ENCODE data around the gene XKR7.

Gene XKR7

DNA sequence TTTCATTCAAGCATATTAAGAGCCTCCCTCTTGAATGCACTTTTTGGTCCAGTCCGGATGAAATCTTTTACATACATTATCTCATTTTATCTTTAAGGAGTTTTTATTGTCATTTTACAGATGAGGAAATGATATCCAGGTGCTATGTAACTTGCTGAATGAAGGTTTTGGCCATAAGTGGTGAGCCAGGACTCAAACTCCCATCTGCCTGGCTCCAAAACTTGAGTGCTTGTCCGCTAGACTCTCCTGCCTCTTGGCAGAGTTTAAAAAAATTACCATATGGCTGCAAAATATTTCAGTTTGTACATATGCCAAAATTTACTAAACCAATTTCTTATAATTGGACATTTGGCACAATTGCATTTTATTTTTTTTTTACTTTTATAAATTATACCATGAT lies 28.3 kb upstream of the XKR7 start:
- Histone ChIP-seq H3K27ac (ENCODE audit: low read depth, low read length) (no peak overlapping the region), H3K4me1 (ENCODE audit: control insufficient read depth in 1 of 2, insufficient read depth in 2 of 2, low read length in 2 of 2) (no peaks in the 10 kb centered on the region), H3K27me3 (ENCODE audit: control insufficient read depth in 1 of 2, insufficient read depth in 2 of 2, low read length in 2 of 2) (no peaks in the 10 kb centered on the region), H3K9ac (ENCODE audit: low read depth in 1 of 2, low read length in 2 of 2) (no peak overlapping the region), H3K9me3 (ENCODE audit: control insufficient read depth in 1 of 2, low read length in 2 of 2) (no peaks in the 10 kb centered on the region), H3K36me3 (ENCODE audit: control insufficient read depth in 1 of 2, insufficient read depth in 2 of 2, low read length in 2 of 2) (peaks cover 8 to 19% of the 10 kb centered on the region in 2 donors), H3K4me3 (ENCODE audit: low read depth in 1 of 2, low read length in 2 of 2) (no peak overlapping the region)

DNA sequence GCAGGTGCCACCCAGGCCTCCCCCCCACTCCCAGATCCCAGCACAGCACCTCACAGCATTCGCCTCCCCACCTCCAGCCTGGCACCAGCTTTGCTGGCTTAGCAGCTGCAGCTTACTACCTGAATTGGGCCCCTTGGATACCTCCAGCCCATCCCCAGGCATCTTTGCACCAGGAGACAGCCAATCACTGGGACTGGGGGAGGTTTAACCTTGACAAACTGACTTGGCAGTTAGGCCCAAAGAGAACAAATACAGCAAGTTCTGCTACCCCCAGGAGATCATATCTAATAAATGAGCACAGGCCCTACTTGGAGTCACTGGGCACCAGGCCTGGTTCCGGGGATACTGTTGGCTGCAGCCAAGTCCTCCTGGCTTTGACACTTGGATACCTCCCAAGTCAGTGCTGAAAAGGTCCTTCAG lies 24.9 kb upstream of the XKR7 start:
- Histone ChIP-seq H3K9ac (ENCODE audit: low read depth in 1 of 2, low read length in 2 of 2) (no peak overlapping the region), H3K27ac (ENCODE audit: low read depth, low read length) (no peak overlapping the region), H3K36me3 (ENCODE audit: control insufficient read depth in 1 of 2, insufficient read depth in 2 of 2, low read length in 2 of 2) (peaks cover 33 to 53% of the 10 kb centered on the region in 2 donors), H3K9me3 (ENCODE audit: control insufficient read depth in 1 of 2, low read length in 2 of 2) (no peaks in the 10 kb centered on the region), H3K27me3 (ENCODE audit: control insufficient read depth in 1 of 2, insufficient read depth in 2 of 2, low read length in 2 of 2) (no peaks in the 10 kb centered on the region), H3K4me3 (ENCODE audit: low read depth in 1 of 2, low read length in 2 of 2) (no peak overlapping the region), H3K4me1 (ENCODE audit: control insufficient read depth in 1 of 2, insufficient read depth in 2 of 2, low read length in 2 of 2) (no peaks in the 10 kb centered on the region)

DNA sequence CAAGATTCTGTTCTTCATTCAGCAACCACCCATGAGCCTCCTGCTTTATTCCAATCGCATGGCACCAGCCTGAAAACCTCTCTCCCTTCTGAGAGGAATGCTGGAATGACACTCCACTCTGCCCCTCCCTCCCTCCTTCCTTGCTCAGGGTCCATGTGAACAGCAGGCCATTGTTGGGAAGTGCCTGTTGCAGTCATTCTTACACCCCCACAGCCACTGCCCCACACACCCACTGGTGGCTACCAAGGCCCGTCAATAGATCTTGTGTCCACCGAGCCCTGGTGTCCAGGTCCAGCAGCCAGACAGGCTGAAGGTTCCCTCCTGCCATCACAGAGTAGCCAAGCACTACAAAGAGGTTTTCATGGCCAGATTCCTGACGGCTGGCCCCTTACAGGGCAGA lies 22.6 kb upstream of the XKR7 start:
- peaks cover 2 to 3% of the 10 kb centered on the region in 2 donors for H3K4me1 ChIP-seq (ENCODE audit: control insufficient read depth in 1 of 2, insufficient read depth in 2 of 2, low read length in 2 of 2)
- no peak overlapping the region for H3K9ac ChIP-seq (ENCODE audit: low read depth in 1 of 2, low read length in 2 of 2)
- no peak overlapping the region for H3K27ac ChIP-seq (ENCODE audit: low read depth, low read length)
- H3K27me3 ChIP-seq (ENCODE audit: control insufficient read depth in 1 of 2, insufficient read depth in 2 of 2, low read length in 2 of 2) = no peaks in the 10 kb centered on the region
- H3K9me3 ChIP-seq (ENCODE audit: control insufficient read depth in 1 of 2, low read length in 2 of 2) = no peaks in the 10 kb centered on the region
- no peak overlapping the region for H3K4me3 ChIP-seq (ENCODE audit: low read depth in 1 of 2, low read length in 2 of 2)
- peaks cover 40 to 69% of the 10 kb centered on the region in 2 donors for H3K36me3 ChIP-seq (ENCODE audit: control insufficient read depth in 1 of 2, insufficient read depth in 2 of 2, low read length in 2 of 2)

DNA sequence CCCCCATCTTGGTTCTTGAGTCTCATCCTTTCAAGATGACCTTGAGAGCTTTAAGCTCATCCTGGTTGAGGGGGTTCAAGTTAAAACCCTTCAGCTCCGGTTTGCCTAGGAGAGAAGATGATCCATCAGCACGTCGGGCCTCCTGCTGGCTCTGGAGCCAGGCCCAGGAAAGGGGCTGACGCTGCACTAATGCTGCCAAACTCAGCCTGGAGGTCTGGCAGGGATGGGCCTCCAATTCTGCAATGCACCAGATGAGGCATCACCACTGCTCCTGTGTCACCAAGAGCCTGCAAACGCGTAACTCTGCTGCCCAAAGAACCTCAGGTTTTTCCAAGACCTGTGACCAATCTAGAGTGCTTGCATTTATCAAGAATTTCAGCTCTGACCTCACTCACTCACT lies 22.2 kb upstream of the XKR7 start:
- Histone ChIP-seq H3K36me3 (ENCODE audit: control insufficient read depth in 1 of 2, insufficient read depth in 2 of 2, low read length in 2 of 2) (peaks cover 40 to 69% of the 10 kb centered on the region in 2 donors), H3K9ac (ENCODE audit: low read depth in 1 of 2, low read length in 2 of 2) (no peak overlapping the region), H3K27me3 (ENCODE audit: control insufficient read depth in 1 of 2, insufficient read depth in 2 of 2, low read length in 2 of 2) (no peaks in the 10 kb centered on the region), H3K4me3 (ENCODE audit: low read depth in 1 of 2, low read length in 2 of 2) (no peak overlapping the region), H3K9me3 (ENCODE audit: control insufficient read depth in 1 of 2, low read length in 2 of 2) (no peaks in the 10 kb centered on the region), H3K27ac (ENCODE audit: low read depth, low read length) (no peak overlapping the region), H3K4me1 (ENCODE audit: control insufficient read depth in 1 of 2, insufficient read depth in 2 of 2, low read length in 2 of 2) (peaks cover 6 to 8% of the 10 kb centered on the region in 2 donors)

DNA sequence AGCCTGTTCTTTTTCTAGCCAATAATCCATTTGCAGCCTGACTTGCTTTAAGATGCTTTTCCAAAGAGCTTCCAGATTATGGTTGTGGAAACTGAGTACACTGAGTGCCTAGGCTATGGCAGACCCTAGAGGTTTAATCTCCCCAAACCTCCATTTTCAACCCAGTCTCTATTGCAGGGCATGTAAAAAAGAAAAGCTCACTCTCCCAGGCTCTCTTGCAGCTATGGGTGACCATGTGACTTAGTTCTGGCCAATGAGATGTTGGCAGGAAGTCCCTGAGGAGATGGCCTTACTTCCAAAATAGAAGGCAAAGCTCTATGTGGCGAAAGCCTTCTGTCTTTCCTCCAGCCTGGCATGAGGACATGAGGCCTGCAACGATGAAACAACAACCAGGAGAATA lies 19.9 kb upstream of the XKR7 start:
- Histone ChIP-seq H3K9me3 (ENCODE audit: control insufficient read depth in 1 of 2, low read length in 2 of 2) (no peaks in the 10 kb centered on the region), H3K4me3 (ENCODE audit: low read depth in 1 of 2, low read length in 2 of 2) (no peak overlapping the region), H3K27me3 (ENCODE audit: control insufficient read depth in 1 of 2, insufficient read depth in 2 of 2, low read length in 2 of 2) (no peaks in the 10 kb centered on the region), H3K27ac (ENCODE audit: low read depth, low read length) (no peak overlapping the region), H3K9ac (ENCODE audit: low read depth in 1 of 2, low read length in 2 of 2) (no peak overlapping the region), H3K36me3 (ENCODE audit: control insufficient read depth in 1 of 2, insufficient read depth in 2 of 2, low read length in 2 of 2) (peaks cover 40 to 64% of the 10 kb centered on the region in 2 donors), H3K4me1 (ENCODE audit: control insufficient read depth in 1 of 2, insufficient read depth in 2 of 2, low read length in 2 of 2) (peaks cover 11% of the 10 kb centered on the region in 2 donors)

DNA sequence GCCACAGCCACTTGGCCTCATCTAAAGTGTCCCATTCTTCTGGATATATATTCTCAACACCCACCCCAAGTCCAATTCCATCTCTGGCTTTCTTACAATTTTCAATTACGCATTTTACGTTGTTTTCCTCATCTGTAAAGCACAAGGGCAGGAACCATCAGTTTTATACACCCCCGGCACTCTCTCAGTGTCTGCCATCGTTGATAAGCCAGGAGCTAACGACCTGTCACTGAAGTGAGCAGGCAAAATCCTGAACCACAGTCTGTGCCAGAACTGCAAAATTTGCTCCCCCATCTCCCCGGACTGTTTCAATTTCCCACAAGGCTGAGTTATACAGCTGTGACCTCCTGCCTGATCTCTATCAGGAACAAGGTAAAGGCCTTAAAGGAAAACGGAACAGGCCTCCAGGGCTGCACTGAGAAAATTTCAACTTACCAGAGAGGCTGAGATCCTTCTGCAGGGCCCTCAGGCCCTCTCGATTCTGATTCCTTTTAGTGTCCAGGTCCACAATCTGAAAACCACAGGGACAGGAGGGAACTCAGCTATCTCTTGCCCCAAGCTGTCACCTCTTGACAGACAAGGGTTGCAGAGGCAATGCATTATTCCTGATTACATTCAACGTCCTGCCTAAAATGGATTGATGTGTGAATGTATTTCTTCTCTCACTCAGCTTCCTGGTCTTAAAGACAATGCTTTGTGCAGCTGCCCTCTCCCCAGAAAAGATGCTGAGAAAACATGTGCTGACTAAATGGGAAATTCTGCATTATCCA lies 17.9 kb upstream of the XKR7 start:
- Histone ChIP-seq H3K9me3 (ENCODE audit: control insufficient read depth in 1 of 2, low read length in 2 of 2) (no peaks in the 10 kb centered on the region), H3K4me3 (ENCODE audit: low read depth in 1 of 2, low read length in 2 of 2) (peak overlapping the region in 1 of 2 donors; percentile 96), H3K27me3 (ENCODE audit: control insufficient read depth in 1 of 2, insufficient read depth in 2 of 2, low read length in 2 of 2) (no peaks in the 10 kb centered on the region), H3K27ac (ENCODE audit: low read depth, low read length) (no peak overlapping the region), H3K9ac (ENCODE audit: low read depth in 1 of 2, low read length in 2 of 2) (peak overlapping the region; percentile 22 to 89), H3K36me3 (ENCODE audit: control insufficient read depth in 1 of 2, insufficient read depth in 2 of 2, low read length in 2 of 2) (peaks cover 29 to 46% of the 10 kb centered on the region in 2 donors), H3K4me1 (ENCODE audit: control insufficient read depth in 1 of 2, insufficient read depth in 2 of 2, low read length in 2 of 2) (peaks cover 11% of the 10 kb centered on the region in 2 donors)

DNA sequence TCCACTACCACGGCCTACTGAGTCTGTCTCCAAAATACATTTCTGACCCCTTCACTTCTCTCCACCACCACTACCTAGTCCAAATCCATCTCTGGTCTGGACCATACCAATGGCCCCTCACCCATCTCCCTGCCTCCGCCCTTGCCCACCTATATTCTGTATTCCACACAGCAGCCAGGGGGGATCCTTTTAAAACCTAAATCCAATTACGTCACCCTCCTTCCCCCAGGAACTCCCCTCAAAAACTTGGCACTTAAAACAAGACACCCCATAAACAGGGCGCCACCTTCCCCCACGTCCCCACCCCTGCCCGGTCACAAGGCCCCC lies 16.8 kb upstream of the XKR7 start:
- H3K4me3 ChIP-seq (ENCODE audit: low read depth in 1 of 2, low read length in 2 of 2) = peak overlapping the region; percentile 86 to 96
- H3K36me3 ChIP-seq (ENCODE audit: control insufficient read depth in 1 of 2, insufficient read depth in 2 of 2, low read length in 2 of 2) = peaks cover 21 to 35% of the 10 kb centered on the region in 2 donors
- peaks cover 0 to under 1% of the 10 kb centered on the region in 2 donors for H3K27me3 ChIP-seq (ENCODE audit: control insufficient read depth in 1 of 2, insufficient read depth in 2 of 2, low read length in 2 of 2)
- H3K27ac ChIP-seq (ENCODE audit: low read depth, low read length) = no peak overlapping the region
- H3K4me1 ChIP-seq (ENCODE audit: control insufficient read depth in 1 of 2, insufficient read depth in 2 of 2, low read length in 2 of 2) = peaks cover 11% of the 10 kb centered on the region in 2 donors
- H3K9ac ChIP-seq (ENCODE audit: low read depth in 1 of 2, low read length in 2 of 2) = peak overlapping the region; percentile 89 to 91
- no peaks in the 10 kb centered on the region for H3K9me3 ChIP-seq (ENCODE audit: control insufficient read depth in 1 of 2, low read length in 2 of 2)

DNA sequence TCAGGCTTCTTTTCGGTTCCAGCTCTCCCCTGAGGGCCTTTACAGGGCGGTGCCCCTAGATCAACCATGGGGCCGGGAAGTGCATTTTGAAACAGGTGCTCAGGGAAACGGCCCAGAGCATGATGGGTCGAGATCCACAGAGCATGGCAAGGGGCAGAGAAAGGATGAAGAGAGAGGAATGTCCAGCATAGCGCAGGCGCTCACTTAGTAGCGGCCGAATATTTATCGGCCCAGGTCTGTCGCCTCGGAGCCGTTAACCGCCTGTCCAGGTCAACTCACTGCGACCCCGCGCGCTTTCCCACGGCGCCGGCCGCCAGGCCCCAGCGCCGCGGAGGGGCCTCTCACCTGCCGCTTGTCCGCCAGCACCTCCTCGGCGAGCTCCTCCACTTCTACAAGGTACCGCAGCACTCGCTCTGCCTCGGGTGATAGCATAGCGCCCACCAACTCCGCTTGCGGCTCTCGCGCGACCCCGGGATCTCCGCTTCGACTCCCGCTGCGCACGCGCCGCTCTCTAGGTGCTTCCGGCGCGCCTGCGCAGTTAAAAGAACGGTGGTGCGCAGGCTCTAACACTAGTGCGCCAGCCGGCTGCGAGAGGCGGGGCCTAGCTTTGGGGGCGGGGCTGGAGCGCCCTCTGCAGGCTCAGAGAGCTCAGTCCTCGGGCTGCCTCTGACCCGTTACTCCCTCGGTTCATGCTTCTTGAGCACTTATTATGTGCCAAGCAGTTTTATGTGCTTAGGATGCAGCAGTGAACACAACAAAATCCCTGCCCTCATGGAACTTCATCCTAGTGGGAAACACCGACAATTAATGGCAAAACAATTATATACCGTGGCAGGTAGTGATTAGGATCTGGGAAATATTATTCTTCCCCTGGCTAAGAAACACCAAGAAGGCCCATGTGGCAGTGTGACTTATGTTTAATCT lies 16.2 kb upstream of the XKR7 start, which contains the start of gene PDRG1:
Gene PDRG1 (minus strand): TSS at position 517 of the 924 bp plus-strand sequence. CDS start 85 bp downstream, at position 432.
- Histone ChIP-seq H3K36me3 (ENCODE audit: control insufficient read depth in 1 of 2, insufficient read depth in 2 of 2, low read length in 2 of 2) (peaks cover 15 to 29% of the 10 kb centered on the region in 2 donors), H3K4me1 (ENCODE audit: control insufficient read depth in 1 of 2, insufficient read depth in 2 of 2, low read length in 2 of 2) (peaks cover 11% of the 10 kb centered on the region in 2 donors), H3K9me3 (ENCODE audit: control insufficient read depth in 1 of 2, low read length in 2 of 2) (no peaks in the 10 kb centered on the region), H3K4me3 (ENCODE audit: low read depth in 1 of 2, low read length in 2 of 2) (peak within 1 kb of the TSS; percentile 86 to 96), H3K27ac (ENCODE audit: low read depth, low read length) (no peak within 1 kb of the TSS), H3K9ac (ENCODE audit: low read depth in 1 of 2, low read length in 2 of 2) (peak within 1 kb of the TSS; percentile 89 to 91), H3K27me3 (ENCODE audit: control insufficient read depth in 1 of 2, insufficient read depth in 2 of 2, low read length in 2 of 2) (peaks cover 0 to 5% of the 10 kb centered on the region in 2 donors)

DNA sequence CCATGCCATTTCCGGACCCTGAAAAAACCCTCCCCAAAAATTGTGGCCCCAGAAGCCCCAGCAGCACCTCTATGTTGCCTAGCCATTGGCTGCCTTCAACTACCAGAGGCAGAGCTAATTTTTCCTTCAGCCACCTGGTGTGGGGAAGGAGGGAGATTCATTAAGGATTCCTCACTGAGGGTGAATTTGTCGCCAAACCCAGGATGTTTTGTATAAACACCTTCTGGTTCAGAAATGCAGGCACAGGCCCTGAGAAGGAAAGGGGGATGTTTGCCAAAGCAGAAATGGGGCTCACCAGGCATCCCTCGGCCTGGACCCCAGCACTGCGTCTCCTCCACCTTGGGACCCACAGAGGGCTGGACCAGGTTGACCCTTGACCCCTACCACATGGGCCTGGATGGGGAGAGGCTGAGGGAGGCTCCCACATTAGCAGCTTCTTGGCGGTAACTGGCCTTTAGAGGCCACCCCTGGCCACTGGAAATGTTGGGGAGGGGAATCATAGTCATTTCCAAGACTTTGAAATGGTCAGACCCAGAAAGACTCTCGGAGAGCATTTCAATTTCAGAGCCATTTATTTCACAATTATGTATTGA lies 14.3 kb upstream of the XKR7 start:
- Histone ChIP-seq H3K4me3 (ENCODE audit: low read depth in 1 of 2, low read length in 2 of 2) (no peak overlapping the region), H3K27ac (ENCODE audit: low read depth, low read length) (no peak overlapping the region), H3K4me1 (ENCODE audit: control insufficient read depth in 1 of 2, insufficient read depth in 2 of 2, low read length in 2 of 2) (peaks cover 11% of the 10 kb centered on the region in 2 donors), H3K36me3 (ENCODE audit: control insufficient read depth in 1 of 2, insufficient read depth in 2 of 2, low read length in 2 of 2) (peaks cover 1 to 10% of the 10 kb centered on the region in 2 donors), H3K9me3 (ENCODE audit: control insufficient read depth in 1 of 2, low read length in 2 of 2) (no peaks in the 10 kb centered on the region), H3K9ac (ENCODE audit: low read depth in 1 of 2, low read length in 2 of 2) (no peak overlapping the region), H3K27me3 (ENCODE audit: control insufficient read depth in 1 of 2, insufficient read depth in 2 of 2, low read length in 2 of 2) (peaks cover 0 to 5% of the 10 kb centered on the region in 2 donors)

All from duodenal mucosa (tissue), 2 donors.